ENCODE results near the gene PNPLA7.
"Not testable (repeated sequence)": the region's sequence is repeated elsewhere in the genome, so short reads cannot be mapped to it uniquely, and the experiment has no call there.

PNPLA7 gene

DNA sequence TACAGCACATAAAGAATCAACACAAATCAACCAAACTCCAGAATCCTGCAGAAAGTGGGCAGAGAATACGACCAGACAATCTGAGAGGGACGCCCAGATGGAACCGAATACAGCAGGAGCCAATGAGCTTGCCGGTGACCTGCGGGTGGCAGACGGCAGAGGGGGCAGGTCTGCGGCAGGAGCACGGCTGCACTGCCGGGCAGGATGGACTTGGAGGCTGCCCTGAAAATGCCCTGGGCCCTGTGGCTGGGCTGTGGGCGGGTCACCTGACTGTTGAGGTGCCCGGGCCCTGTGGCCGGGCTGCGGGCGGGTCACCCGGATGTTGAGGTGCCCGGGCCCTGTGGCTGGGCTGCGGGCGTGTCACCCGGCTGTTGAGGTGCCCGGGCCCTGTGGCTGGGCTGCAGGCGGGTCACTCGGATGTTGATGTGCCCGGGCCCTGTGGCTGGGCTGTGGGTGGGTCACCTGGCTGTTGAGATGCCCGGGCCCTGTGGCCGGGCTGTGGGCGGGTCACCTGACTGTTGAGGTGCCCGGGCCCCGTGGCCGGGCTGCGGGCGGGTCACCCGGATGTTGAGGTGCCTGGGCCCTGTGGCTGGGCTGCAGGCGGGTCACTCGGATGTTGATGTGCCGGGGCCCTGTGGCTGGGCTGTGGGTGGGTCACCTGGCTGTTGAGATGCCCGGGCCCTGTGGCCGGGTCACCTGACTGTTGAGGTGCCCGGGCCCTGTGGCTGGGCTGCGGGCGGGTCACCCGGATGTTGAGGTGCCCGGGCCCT is 36.2 kb downstream of the PNPLA7 start:
- not testable (repeated sequence) for DNase-seq (ENCODE audit: low read depth)

- DNase-seq (ENCODE audit: low read depth), result not testable (repeated sequence)
Measured at GRCh38 chr9:137513136-137513535, 37.1 kb downstream of the PNPLA7 start.

DNA sequence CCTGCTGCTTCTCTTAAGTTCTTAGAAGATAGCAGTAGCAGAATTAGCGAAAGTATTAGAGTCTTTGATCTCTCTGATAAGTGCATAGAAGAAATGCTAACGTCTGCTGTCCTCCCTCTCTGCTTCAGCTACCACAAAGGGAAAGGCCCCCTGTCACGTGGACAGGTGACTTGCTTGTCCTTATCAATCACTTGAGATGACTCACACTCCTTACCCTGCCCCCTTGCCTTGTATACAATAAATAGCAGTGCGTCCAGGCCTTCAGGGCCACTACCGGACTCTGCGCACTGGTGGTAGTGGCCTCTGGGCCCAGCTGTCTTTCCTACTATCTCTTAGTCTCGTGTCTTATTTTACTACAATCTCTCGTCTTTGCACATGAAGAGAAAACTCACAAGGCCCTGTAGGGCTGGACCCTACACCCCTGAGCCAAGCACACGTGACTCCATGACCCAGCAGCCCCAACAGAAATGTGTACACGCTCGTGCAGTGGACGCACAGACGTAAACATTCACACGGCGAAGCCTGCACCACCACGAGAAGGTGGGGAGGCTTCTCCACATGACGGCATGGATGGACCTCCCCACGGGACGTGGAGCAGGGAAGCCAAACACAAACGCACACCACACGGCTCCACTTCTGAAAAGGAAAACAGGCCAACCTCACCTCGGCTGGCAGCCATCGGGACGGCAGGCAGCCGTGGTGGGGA is 38.3 kb downstream of the PNPLA7 start:
- no peak for DNase-seq (ENCODE audit: low read depth)

GRCh38 chr9:137511126-137511525 is 39.1 kb downstream of the PNPLA7 start:
- DNase-seq (ENCODE audit: low read depth), result not testable (repeated sequence)

DNA sequence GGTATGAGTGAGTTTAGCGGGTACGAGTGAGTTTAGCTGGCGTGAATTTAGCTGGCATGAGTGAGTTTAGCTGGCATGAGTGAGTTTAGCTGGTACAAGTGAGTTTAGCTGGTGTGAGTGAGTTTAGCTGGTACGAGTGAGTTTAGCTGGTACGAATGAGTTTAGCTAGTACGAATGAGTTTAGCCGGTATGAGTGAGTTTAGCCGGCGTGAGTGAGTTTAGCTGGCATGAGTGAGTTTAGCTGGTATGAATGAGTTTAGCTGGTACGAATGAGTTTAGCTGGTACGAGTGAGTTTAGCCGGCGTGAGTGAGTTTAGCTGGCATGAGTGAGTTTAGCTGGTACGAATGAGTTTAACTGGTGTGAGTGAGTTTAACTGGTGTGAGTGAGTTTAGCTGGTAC is 41.0 kb downstream of the PNPLA7 start:
- no peak for DNase-seq (ENCODE audit: low read depth)

- peak; percentile 11 for DNase-seq (ENCODE audit: low read depth)
Measured at GRCh38 chr9:137506702-137507171, 43.5 kb downstream of the PNPLA7 start.

DNA sequence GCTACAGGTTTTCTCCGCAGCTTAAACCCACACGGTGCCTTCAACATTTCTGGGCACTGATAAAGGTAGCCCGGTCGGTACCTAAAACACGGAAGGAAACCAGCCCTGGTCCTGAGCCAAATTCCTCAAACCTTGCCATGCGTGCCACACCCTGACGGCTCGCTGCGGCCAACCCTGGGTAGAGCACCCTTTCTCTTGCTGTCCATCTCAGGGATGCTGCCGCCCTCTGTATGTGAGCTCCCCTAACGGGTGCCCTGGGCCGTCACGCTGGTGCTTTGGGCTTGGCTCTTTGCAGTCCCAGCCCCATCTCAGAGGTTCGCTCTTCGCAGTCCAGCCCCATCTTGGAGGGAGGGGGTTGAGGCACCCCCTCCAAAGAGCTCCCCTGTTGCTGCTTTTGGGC is 43.9 kb downstream of the PNPLA7 start:
- DNase-seq (ENCODE audit: low read depth), result no peak

GRCh38 chr9:137505421-137506140 is 44.6 kb downstream of the PNPLA7 start:
- DNase-seq (ENCODE audit: low read depth), result no peak

- DNase-seq (ENCODE audit: low read depth), result no peak
Measured at GRCh38 chr9:137504432-137504777, 45.8 kb downstream of the PNPLA7 start.

GRCh38 chr9:137502008-137502911 is 47.9 kb downstream of the PNPLA7 start:
- DNase-seq (ENCODE audit: low read depth), result no peak

GRCh38 chr9:137501457-137501856 is 48.7 kb downstream of the PNPLA7 start:
- no peak for DNase-seq (ENCODE audit: low read depth)

DNA sequence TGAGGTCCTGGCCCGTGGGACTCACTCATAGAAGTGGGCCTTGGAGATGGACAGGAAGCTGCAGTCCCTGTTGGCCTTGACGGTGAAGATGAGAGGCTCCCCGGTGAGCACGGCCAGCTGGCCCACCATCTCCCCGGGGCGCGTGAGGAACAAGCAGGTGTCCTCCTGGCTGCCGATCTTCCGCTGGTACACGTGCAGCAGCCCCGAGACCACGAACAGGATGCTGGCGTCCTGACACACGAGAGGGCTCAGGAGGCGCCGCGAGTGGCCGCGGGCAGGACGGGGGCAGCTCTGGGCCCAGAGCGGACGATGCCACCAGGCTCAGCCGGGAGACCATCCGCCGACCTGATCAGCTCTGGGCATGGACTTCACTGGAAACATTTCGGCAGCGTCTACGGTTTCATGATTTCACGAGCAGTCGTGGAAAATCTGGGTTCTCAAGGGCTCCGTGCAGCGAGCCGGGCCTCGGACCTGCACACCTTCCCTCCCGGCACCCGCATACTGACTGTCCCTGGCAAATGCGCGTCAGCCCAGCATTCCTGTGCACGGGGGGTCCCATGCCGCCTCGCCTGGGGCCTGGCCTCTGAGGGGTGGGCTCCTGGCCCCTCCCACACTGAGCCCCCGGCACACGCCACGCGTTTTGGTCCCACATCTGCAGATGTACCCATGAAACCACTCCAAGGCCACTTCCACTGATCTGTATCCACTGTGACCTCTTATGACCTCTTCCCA is 49.4 kb downstream of the PNPLA7 start:
- DNase-seq (ENCODE audit: low read depth), result no peak

- no peak for DNase-seq (ENCODE audit: low read depth)
Measured at GRCh38 chr9:137499858-137500661, 50.1 kb downstream of the PNPLA7 start.

DNA sequence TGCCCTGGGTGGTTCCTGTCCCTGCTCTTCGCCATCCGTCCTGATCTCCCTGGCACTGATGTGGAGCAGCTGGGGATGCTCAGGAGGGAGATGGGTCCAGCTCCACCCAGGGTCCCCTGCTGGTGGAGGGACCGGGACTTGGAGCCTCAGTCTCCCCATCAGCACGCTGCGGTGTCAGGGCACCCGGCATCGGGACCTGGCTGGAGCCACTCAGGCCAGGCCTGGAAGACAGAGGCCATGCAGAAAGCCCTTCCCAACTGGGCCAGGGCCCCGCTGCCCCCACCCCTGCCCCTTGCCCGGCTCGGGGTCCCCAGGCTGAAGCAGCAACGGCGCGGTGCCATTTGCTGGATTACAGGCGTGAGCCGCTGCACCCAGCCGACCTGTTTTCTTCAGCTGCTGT is 50.8 kb downstream of the PNPLA7 start:
- no peak for DNase-seq (ENCODE audit: low read depth)

- DNase-seq (ENCODE audit: low read depth), result no peak
Measured at GRCh38 chr9:137498720-137499150, 51.5 kb downstream of the PNPLA7 start.

DNA sequence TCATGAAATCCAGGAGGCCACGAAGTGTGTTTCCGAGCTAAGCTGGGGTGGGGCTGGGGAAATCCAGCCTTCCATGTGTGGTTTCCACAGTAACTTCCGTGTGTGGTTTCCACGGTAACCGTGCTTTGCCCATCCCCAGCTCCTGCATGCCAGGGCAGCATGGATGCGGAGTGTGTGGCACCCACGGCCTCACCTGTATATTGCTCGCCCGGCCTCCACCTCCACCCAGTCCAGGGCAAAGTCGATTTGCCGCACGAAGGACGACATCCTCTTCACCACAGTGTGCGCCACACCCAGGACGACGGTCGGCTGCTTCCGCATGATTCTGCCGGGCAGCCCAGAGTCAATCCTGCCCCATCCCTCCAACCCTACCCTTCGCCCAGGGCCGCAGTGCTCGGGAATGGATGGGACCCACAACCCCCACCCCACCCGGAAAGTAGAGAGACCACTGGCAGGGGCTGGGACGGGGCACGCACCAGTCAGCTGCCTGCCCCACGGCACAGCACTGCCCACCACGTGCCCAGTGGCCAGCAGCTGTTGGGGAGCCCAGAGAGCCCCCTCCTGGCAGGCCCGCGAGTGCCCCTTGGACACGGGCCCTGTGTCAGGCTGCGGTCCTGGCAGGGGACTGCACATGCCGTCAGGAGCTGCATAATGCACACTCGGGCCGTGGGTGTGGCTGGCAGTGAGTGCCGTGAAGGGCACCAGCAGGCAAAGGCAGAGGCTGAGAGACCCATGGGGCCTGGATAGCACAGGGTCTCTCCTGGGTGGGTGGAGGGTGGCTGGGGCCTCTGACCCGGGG is 52.1 kb downstream of the PNPLA7 start:
- no peak for DNase-seq (ENCODE audit: low read depth)

GRCh38 chr9:137496601-137497375 is 53.4 kb downstream of the PNPLA7 start:
- no peak for DNase-seq (ENCODE audit: low read depth)

DNA sequence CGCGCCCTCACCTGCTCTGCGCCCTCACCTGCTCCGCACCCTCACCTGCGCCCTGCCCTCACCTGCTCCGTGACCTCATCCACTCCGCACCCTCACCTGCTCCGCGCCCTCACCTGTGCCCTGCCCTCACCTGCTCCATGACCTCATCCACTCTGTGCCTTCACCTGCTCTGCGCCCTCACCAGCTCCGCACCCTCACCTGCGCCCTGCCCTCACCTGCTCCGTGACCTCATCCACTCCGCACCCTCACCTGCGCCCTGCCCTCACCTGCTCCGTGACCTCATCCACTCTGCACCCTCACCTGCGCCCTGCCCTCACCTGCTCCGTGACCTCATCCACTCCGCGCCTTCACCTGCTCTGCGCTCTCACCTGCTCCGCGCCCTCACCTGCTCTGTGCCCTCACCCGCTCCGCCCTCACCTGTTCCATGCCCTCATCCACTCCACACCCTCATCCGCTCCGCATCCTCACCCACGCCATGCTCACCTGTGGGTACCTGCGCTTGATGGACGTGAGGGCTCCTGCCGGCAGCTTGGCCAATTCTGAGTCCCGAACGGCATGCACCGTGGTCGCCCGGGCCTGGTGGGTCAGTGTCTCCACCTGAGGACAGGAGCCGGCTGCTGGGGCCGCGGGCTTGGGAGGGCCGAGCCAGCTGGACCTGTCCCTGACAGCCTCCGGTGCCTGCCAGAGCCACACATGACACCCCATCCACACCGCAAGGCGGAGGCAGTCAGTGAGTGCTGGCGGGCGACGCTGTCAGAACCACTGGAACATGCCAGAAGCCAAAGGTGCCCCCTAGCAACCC is 55.5 kb downstream of the PNPLA7 start:
- no peak for DNase-seq (ENCODE audit: low read depth)
